ENCODE data around the gene P4HB. TPM values are rescaled to one million over a fixed set of nuclear protein-coding genes. Genes with fewer than 3 reads are reported as not detected.

Gene P4HB
- total RNA-seq, 6 experiments from 2014 or later: 790 to 981 (median 910) TPM

DNA sequence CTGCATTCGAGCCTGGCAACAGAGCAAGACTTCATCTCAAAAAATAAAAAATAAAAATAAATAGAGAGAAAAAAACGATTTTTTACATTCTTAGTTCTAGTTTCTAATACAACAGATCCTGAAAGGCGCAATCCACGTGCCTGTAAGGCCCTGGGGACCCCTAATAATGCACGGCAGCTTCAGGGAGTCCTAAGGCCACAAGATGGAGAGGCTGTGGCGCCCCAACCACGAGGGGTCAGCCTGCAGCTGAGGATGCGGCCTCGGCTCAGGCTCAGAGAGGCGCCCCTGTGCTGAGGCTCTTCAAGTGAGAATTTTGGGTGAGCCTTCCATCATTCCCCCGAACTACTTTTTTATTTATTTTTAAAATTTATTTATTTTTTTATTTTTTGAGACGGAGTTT, 10.9 kb downstream of the P4HB start:
- H3K36me3 Mint-ChIP-seq (ENCODE audit: low read depth): peaks cover 23% of the 10 kb centered on the region; the same call in 1 of the 2 replicates

DNA sequence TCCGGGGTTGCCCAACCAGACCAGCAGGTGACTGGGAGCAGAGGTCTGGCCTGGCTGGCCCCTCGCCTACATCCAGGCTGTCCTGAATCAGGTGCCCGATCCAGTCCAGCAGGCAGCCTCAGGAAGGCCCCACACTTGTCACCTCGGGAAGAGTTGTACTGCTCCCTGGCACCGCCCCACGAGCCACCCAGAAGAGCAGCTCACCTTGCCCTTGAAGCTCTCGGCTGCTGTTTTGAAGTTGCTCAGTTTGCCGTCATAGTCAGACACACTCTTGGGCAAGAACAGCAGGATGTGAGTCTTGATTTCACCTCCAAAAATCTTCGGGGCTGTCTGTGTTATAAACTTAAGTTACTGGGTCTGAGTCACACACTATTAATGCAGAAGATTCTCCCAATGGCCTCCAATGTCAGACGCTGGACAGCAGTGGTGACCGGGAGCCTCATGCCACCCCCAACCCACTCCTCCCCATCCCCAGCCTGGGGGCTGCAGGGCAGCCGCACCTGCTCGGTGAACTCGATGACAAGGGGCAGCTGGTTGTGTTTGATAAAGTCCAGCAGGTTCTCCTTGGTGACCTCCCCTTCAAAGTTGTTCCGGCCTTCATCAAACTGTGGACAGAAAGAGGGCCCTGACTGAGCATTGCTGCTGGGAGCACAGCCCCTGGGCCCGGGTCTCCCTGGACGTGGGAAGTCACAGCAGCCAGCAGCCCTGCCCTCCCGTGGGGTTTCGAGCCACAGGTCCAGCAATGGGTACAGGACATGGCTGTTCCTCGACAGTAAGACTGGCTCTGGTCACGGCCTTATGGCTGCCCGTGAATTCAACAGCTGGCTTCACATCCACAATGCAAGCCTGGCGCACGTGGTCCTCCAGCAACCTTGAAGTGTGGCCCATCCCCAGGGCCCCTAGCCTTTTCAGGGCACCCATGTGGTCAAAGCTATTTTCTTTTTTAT, 13.3 kb downstream of the P4HB start:
- H3K4me3 Mint-ChIP-seq: no peak overlapping the region
- DNase-seq: no peak
- H3K4me1 Mint-ChIP-seq (ENCODE audit: low read depth): no peaks in the 10 kb centered on the region
- TF ChIP-seq, protein P1, sequence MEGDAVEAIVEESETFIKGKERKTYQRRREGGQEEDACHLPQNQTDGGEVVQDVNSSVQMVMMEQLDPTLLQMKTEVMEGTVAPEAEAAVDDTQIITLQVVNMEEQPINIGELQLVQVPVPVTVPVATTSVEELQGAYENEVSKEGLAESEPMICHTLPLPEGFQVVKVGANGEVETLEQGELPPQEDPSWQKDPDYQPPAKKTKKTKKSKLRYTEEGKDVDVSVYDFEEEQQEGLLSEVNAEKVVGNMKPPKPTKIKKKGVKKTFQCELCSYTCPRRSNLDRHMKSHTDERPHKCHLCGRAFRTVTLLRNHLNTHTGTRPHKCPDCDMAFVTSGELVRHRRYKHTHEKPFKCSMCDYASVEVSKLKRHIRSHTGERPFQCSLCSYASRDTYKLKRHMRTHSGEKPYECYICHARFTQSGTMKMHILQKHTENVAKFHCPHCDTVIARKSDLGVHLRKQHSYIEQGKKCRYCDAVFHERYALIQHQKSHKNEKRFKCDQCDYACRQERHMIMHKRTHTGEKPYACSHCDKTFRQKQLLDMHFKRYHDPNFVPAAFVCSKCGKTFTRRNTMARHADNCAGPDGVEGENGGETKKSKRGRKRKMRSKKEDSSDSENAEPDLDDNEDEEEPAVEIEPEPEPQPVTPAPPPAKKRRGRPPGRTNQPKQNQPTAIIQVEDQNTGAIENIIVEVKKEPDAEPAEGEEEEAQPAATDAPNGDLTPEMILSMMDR (IDR thresholded peaks at IDR 0.05): no peak
- H3K27ac Mint-ChIP-seq: no peak overlapping the region
- H3K9me3 Mint-ChIP-seq: no peaks in the 10 kb centered on the region
- H3K36me3 Mint-ChIP-seq (ENCODE audit: low read depth): peaks cover 26% of the 10 kb centered on the region
- H3K27me3 Mint-ChIP-seq (ENCODE audit: insufficient read depth): peaks cover 8% of the 10 kb centered on the region; the same call in 1 of the 2 replicates

More for the DNA sequence above, 10.9 kb downstream of the P4HB start:
- Mint-ChIP-seq H3K27ac (no peak overlapping the region), H3K27me3 (ENCODE audit: insufficient read depth) (peaks cover 8% of the 10 kb centered on the region), H3K9me3 (no peaks in the 10 kb centered on the region), H3K4me1 (ENCODE audit: low read depth) (no peaks in the 10 kb centered on the region), H3K4me3 (no peak overlapping the region)
- TF ChIP-seq, protein P1 (IDR thresholded peaks at IDR 0.05): no peak
- no peak for DNase-seq

DNA sequence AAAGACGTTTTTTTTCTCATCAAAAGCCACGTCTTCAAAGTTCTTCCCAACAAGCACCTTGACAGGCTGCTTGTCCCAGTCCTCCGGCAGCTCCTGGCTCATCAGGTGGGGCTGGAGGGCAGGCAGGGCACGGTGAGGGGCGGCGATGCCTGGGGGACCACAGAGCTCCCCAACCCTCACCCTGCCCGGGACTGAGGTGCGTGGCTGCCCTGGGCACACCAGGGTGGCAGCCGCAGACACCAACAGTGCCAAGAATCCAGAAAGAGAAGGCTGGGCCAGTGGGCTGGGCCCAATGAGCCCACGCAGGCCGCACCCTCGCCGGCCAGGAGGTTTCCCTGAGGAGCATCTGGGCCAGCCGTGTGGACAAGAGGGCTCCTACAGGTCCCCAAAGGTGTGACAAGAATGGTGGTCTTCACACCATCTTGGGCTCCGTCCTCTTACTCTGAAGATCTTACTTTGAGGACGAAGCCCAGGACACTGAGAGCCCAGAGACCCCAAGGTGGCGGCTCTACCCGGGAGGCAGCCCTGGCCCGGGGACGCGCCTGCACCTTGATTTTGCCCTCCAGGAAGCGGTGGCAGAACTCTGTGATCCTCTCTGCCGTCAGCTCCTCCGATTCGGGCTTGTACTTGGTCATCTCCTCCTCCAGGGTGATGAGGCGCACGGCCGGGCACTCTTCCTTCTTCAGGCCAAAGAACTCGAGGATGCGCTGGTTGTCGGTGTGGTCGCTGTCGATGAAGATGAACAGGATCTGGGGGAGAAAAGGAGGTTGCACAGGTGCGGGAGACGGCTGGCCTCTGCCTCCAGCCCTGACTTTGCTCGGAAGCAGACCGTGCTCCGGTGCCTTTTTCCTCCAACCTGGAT, 14.2 kb downstream of the P4HB start:
- Mint-ChIP-seq H3K27ac (no peak overlapping the region), H3K36me3 (ENCODE audit: low read depth) (peaks cover 17% of the 10 kb centered on the region), H3K4me3 (no peak overlapping the region), H3K27me3 (ENCODE audit: insufficient read depth) (peaks cover 11% of the 10 kb centered on the region; the same call in 1 of the 2 replicates), H3K4me1 (ENCODE audit: low read depth) (no peaks in the 10 kb centered on the region), H3K9me3 (no peaks in the 10 kb centered on the region)
- DNase-seq: no peak
- TF ChIP-seq, protein P1 (IDR thresholded peaks at IDR 0.05): no peak

DNA sequence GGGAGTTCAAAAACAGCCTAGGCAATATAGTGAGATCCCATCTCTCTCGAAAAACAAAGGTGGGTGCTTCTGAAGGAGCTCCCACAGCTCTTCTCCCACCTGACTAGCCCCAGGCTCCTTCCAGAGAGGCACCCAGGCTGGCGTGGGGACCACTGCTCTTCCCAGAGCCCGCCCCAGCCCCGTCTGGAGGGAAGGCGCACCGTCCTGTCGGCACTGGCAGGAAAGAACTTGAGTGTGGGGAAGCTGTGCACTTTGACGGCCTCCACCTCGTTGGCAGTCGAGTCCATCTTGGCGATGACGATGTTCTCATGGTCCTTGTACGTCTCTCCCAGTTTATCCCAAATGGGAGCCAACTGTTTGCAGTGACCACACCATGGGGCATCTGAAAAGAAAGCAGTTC, 15.0 kb downstream of the P4HB start:
- Mint-ChIP-seq H3K9me3 (no peaks in the 10 kb centered on the region), H3K4me3 (no peak overlapping the region), H3K36me3 (ENCODE audit: low read depth) (peaks cover 16% of the 10 kb centered on the region), H3K27me3 (ENCODE audit: insufficient read depth) (peaks cover 9% of the 10 kb centered on the region; the same call in 1 of the 2 replicates), H3K27ac (no peak overlapping the region), H3K4me1 (ENCODE audit: low read depth) (no peaks in the 10 kb centered on the region)
- TF ChIP-seq, protein P1 (IDR thresholded peaks at IDR 0.05): no peak
- no peak for DNase-seq

DNA sequence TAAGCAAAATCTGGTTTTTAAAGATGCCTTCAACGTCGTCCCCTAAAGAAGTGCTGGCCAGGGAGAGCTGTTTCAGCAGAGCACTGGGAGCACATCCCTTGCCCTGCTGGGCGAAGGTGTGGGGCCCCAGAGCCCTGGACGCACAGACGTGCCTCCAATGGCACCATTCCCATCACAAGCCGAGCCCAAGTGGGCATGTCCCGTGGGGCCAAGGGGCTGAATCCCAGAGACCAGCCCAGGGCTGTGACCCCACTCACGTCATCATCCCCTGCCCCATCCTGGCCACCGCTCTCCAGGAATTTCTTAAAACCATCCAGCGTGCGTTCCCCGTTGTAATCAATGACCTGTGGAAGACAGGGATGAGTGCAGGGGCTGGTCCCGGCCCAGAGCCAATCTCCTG, 15.4 kb downstream of the P4HB start:
- no peak for DNase-seq
- H3K36me3 Mint-ChIP-seq (ENCODE audit: low read depth): peaks cover 16% of the 10 kb centered on the region
- H3K4me1 Mint-ChIP-seq (ENCODE audit: low read depth): no peaks in the 10 kb centered on the region
- no peaks in the 10 kb centered on the region for H3K9me3 Mint-ChIP-seq
- TF ChIP-seq, protein P1 (IDR thresholded peaks at IDR 0.05): no peak
- no peak overlapping the region for H3K27ac Mint-ChIP-seq
- no peak overlapping the region for H3K4me3 Mint-ChIP-seq
- H3K27me3 Mint-ChIP-seq (ENCODE audit: insufficient read depth): peaks cover 9% of the 10 kb centered on the region; the same call in 1 of the 2 replicates
